Right hindlimb (tissue), 1 donor: ENCODE measurements around the gene CHST15.

Experiments
- DNase-seq: peaks from one replicate; pipeline ENCODE4 v3.0.0-alpha.2; 2018

The CHST15 gene

DNA sequence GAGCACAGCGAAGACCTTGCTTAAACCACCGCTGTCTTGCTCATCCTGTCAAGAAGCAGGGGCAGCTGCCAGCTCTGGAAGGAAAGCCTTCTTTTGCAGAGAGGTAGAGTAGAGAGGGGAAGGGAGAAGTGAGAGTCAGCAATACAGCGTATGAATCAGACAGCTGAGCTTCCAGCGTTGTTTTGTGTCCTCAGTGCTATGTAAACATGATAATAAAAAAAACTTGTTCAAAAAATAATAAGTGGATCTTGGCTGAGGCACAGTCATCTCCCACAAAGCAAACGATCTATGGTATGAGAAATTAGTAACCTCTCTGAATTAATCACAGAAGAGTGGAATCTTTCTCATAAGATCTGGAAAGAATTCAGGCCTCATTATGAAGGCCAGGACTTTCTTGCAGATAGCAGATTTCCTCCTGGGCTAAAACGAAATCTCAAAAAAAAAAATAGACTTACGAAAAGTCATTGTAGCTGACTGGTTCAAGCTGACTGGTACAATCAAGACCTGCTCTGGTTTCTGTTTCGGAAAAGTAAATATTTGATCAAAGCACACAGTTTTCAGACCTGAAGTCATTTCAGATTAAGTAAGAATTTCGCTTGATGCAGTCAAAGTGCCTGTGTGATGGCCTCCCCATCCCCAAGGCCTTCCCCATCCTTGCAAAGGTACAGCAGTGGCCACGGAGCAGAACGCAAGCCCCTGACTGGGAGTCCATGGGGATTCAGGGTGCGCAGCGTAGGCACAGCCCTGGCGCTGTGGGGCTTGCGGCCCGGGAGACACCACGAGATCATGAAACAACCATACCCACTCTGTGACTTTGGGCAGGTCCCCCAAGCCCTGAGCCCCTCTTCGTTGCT, 29.4 kb downstream of the CHST15 start:
- DNase-seq, result no peak

- no peak for DNase-seq
Observed at GRCh38 chr10:124062390-124062789, 31.0 kb downstream of the CHST15 start.

- no peak for DNase-seq
Observed at GRCh38 chr10:124061030-124061429, 32.4 kb downstream of the CHST15 start.

- DNase-seq, result no peak
Observed at GRCh38 chr10:124060148-124060720, 33.2 kb downstream of the CHST15 start.

DNA sequence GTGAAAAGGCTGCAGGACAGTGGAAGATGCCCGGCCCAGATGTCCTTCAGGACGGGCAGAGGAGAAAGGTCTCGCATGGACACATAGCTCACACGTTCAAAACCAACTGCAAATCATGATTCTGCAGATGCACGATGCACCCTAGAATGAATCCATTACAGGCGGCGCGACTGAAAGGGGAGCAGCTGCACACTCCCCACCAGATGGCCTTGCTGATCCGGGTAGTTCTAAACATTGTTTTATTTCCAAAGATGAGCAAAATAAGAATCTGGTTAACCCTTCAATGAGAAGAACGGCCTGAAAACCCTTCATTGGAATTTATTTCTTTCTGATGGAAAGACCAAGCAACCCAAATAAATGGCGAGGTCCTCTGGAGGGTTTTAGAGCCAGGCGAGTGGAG, 33.8 kb downstream of the CHST15 start:
- DNase-seq, result peak; percentile 51

DNA sequence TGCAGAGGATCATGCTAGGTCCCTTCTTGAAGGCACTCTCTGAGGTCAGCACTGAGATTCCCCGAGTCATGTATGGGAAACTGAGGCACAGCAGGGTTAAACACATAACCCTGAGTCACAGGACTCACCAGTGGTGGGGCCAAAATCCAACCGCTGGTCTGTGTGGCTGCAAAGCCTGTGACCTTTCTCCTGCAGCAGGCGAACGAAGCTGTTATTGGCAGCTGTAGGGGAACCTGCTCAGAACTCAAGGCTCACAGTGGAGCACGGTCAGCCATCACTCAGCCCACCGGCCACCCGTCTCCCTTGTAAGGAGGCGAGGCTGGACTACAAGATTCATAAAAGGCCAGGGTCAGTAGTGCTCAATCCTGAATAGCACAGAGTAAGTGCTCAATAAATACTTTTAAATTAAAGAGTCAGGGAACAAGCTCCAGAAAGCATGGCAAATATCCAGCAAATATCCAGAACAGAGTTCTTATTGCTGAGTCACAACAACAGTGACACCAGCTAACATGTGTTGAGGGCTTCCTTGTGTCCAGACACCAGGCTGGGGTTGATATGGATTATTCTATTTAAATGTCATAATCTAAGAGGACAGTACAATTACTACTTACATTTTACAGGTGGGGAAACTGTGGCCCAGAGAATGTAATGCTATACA, 34.9 kb downstream of the CHST15 start:
- DNase-seq, result no peak

DNA sequence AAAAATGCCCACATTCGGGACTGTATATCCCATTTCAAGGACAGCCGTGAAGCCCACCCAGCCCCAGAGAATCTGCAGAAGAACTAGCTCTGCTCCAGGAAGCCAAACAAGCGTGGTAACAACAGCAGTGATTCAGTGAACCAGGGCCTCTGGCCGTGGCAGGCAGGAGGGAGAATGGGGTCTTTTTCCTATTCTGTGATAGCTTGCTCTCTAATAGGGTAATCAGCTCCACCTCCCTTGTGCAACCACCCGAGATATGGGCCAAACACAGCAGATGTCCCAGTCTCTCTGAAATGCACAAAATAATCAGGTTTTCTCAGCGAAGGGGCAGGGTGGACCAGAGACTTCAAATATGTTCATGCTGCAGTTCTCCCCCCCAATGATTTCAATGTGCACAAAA, 35.8 kb downstream of the CHST15 start:
- DNase-seq, result no peak

- no peak for DNase-seq
Observed at GRCh38 chr10:124056337-124056980, 36.9 kb downstream of the CHST15 start.

DNA sequence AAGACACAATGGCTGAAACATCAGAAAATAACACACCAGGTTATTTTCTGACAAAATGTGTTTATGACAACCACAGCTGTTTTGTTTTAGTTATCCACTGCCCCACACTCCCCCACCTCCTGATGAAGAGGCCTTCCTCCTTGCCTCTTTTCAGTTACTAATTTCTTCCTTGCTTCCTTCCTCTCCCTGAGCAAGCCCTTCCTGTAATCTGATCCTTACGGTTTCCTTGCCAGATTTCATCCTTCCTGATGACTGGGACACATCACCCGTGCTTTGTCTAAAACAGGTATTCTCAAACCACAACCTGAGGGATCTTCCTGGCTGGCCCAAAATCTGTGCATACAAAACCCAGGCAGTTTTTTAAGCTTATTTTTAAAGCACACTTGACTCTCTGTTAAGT, 39.4 kb downstream of the CHST15 start:
- DNase-seq, result no peak

- DNase-seq, result no peak
Observed at GRCh38 chr10:124052561-124052960, 40.8 kb downstream of the CHST15 start.

- DNase-seq, result no peak
Observed at GRCh38 chr10:124050021-124051015, 43.1 kb downstream of the CHST15 start.

DNA sequence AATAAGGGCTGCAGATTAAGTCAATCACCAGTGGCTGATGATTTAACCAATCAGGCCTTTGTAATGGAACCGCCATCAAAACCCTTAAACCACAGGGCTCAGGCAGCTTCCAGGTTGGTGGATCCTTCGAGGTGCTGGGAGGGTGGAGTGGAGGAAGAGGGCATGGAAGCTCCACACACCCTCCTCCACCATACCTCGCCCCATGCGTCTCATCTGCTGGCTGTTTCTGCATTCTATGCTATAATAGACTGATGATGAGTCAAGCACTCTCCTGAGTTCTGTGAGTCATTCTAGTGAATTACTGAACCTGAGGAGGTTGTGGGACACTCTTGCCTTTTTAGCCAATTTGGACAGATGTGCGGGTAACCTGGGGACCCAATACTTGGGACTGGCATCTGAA, 43.9 kb downstream of the CHST15 start:
- DNase-seq, result no peak

DNA sequence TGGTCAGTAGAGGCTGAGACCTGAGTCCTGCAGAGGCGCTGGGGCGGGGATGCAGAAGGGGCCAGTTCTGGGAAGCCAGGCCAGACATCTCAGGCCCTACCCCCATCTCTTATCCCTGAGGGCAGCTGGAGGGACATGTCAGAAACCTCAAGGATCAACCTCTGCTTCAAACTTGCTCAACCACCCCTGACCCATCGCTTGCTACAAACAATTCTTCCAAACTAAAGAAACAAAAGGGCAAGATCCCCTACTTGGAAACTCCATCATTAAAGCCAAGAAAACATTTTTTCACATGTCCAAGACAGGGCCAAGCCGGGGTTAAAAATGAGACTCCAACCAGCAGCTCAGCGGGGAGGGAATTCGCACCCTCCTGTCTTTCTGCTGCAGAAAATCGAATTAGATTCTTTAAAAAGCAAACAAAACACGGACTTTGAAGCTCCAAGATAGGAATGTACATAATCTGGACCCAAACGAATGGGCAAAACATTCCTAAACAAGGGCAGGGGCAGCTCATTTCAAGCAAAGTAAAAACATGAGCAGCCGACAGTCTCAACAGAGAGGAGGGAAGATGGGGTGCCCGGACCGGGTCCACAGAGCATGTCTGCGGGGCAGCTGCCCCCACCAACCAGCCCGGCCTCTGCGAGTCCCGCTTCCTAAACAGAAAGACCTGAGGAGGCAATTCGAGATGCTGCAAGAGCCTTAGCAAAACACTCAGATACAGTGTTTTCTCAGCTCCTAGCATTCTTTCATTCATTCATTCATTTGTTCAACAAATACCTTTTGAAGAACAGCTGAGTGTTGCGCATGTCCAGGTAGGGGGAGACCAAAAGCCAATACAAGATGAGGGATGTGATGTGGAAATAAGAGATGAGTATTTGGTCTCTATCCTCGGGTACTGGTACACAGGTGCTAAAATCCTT, 44.8 kb downstream of the CHST15 start:
- DNase-seq, result no peak

- no peak for DNase-seq
Observed at GRCh38 chr10:124047427-124048152, 45.8 kb downstream of the CHST15 start.

DNA sequence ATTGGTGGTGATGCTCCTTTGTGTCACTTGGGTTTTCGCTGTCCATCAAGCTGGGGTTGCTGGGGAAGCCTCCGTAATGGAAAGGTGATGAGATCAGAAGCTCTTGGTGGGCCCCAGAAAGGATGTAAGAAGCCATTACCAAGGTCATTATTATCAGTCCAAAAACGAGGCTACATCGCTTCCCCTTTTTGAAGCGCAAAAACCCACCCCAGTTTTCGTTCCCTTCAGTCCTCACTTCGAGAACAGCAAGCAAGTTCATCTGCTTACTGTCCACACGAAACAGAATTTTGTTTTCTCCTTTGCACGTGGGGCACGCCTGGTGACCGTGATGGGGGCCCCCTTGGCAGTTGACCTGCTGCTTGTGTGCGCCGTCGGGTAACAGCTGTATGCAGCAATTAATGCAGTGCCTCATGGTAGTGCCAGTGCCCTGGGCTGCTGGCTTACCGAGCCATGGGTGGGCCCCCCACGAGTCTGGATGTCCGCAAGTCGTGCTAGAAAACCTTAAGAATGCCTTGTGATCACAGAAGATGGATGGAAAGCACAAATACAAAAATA, 47.5 kb downstream of the CHST15 start:
- DNase-seq, result no peak

GRCh38 chr10:124045276-124045675, 48.1 kb downstream of the CHST15 start:
- DNase-seq, result no peak

DNA sequence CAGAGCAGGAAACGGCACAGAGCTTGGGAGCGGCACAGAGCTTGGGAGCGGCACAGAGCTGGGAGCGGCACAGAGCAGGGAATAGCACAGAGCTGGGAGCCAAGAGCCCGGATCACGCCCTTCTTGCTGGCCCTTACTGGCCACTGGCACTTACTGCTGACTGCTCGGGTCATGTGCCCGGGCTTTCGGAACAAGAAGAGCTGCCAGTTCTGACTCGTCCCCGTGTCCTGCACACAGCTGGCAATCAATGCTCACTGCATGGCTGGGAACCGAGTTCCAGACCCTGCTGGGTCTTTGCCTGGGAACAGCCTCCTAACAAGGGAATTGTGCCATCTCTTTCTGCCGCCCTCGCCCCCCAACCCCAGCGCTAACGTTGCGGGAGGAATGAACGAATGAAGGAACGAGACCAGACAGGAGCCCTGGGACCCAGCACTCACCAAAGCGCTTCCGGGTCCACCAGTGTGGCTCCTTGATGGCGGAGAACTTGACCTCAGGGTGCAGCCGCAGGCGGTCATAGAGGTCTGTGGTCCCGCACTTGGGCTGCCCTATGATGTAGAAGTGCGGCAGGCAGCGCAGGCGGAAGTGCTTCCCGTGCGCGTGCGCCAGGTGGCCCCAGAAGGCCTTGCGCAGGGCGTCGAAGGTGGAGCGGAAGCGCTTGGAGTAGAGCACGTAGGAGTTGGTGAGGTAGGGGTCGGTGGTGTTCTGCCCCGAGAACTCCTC, 49.1 kb downstream of the CHST15 start:
- DNase-seq, result no peak

GRCh38 chr10:124043310-124044142, 49.9 kb downstream of the CHST15 start:
- DNase-seq, result no peak
